Measurements from ENCODE around the gene CFAP46.

The CFAP46 gene

DNA sequence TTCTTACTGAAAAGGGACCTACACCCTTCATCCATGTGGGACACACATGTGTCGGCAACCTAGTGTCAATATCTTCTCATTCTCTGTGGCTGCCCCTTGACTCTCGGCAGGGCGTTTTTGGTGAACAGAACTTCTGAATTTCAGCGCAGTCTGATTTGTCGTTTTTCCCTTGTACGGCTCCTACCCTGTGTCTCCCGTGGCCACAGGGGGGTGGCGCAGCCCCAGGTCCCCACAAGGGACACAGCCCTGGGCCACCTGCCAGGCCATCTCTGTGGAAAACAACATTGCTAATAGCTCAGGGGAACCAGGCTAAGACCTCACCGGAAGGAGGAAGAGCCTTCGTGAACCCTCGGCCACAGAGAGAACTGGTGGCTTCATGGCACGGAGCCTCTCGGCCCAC lies 103.3 kb downstream of the CFAP46 start:
- H3K4me3 ChIP-seq = no peak overlapping the region
- in situ Hi-C loops (cut with MboI; ENCODE audit: low sequenced_read_pairs) = no loop called here
- no peak for DNase-seq (ENCODE audit: low spot score in 2 of 2)
- H3K27me3 ChIP-seq (ENCODE audit: low read depth) = peaks cover 4% of the 10 kb centered on the region; the same call in 1 of the 2 replicates
- H3K9me3 ChIP-seq = peaks cover 7% of the 10 kb centered on the region; the same call in 1 of the 2 replicates
- no peaks in the 10 kb centered on the region for H3K36me3 ChIP-seq (replicated peaks)
- no peaks in the 10 kb centered on the region for H3K4me1 ChIP-seq

- Histone ChIP-seq H3K4me3 (no peak overlapping the region), H3K36me3 (replicated peaks) (no peaks in the 10 kb centered on the region), H3K9me3 (peaks cover 7% of the 10 kb centered on the region; the same call in 1 of the 2 replicates), H3K4me1 (no peaks in the 10 kb centered on the region), H3K27me3 (ENCODE audit: low read depth) (peaks cover 4% of the 10 kb centered on the region; the same call in 1 of the 2 replicates)
- no peak for DNase-seq (ENCODE audit: low spot score in 2 of 2)
- in situ Hi-C loops (cut with MboI; ENCODE audit: low sequenced_read_pairs) = no loop called here
These were observed 103.9 kb downstream of the CFAP46 start for GRCh38 chr10:132838346-132838970.

GRCh38 chr10:132837905-132838304 lies 104.5 kb downstream of the CFAP46 start:
- no peak overlapping the region for H3K4me3 ChIP-seq
- peaks cover 7% of the 10 kb centered on the region; the same call in 1 of the 2 replicates for H3K9me3 ChIP-seq
- in situ Hi-C loops (cut with MboI; ENCODE audit: low sequenced_read_pairs) = no loop called here
- no peaks in the 10 kb centered on the region for H3K4me1 ChIP-seq
- no peak for DNase-seq (ENCODE audit: low spot score in 2 of 2)
- H3K36me3 ChIP-seq (replicated peaks) = no peaks in the 10 kb centered on the region
- H3K27me3 ChIP-seq (ENCODE audit: low read depth) = peaks cover 4% of the 10 kb centered on the region; the same call in 1 of the 2 replicates

DNA sequence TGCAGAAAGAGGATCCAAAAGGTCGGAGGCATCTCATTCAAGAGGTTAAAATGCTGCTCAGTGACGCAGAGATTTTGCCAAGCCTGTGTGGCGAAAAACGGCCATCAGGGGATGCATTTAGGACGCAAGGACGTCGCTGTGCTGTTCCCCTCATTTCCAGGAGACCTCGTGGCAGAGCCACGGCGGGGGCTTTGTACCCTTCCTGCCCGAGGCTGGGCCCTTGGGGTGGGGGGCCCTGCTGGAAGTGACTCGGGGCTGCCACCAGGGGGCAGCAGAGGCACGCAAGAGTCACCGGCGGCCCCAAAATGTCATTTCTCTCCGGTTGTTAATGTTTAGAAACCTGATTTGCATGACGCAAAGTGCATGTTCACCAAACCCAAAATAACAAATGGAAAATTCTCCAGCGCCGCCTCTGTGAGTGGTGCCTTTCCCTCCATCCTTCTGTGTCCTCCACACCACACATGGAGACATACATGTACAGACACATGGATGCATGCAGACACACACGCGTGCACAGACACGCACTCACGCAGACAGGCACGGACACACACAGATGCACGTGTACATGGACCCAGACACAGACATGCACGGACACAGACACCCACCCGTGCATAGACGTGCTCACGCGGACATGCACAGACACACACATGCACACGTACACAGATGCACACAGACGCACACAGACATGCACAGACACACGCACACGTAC lies 105.4 kb downstream of the CFAP46 start:
- Histone ChIP-seq H3K4me1 (no peaks in the 10 kb centered on the region), H3K36me3 (replicated peaks) (no peaks in the 10 kb centered on the region)

GRCh38 chr10:132836248-132836831 lies 106.0 kb downstream of the CFAP46 start:
- Histone ChIP-seq H3K36me3 (replicated peaks) (no peaks in the 10 kb centered on the region), H3K9me3 (no peaks in the 10 kb centered on the region), H3K27me3 (ENCODE audit: low read depth) (peaks cover 7% of the 10 kb centered on the region), H3K4me3 (no peak overlapping the region), H3K4me1 (no peaks in the 10 kb centered on the region)
- in situ Hi-C loops (cut with MboI; ENCODE audit: low sequenced_read_pairs) = no loop called here
- DNase-seq (ENCODE audit: low spot score in 2 of 2) = no peak

More for the DNA sequence above, 105.4 kb downstream of the CFAP46 start:
- H3K4me3 ChIP-seq = no peak overlapping the region
- in situ Hi-C loops (cut with MboI; ENCODE audit: low sequenced_read_pairs) = no loop called here
- H3K27me3 ChIP-seq (ENCODE audit: low read depth) = peaks cover 4% of the 10 kb centered on the region
- 0 out of 2 replicates have a peak, but pooled peaks cover under 1% of the 10 kb centered on the region for H3K9me3 ChIP-seq
- DNase-seq (ENCODE audit: low spot score in 2 of 2) = peak; percentile 19 to 61

DNA sequence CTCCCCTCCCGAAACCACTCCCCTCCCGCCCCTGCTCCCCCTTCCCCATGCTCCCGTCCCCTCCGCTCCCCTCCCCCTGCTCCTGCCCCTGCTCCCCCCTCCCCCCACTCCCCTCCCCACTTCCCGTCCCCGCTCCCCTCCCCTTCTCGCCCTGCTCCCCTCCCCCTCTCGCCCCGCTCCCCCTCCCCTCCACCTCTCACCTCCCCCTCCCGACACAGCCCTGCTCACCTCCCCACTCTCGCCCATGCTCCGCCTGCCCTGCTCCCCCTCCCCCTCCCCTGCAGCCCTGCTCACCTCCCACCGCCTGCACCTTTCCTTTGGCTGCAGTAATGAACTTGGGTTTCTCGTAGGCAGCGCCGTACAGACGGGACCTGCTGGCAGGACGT lies 106.5 kb downstream of the CFAP46 start:
- Histone ChIP-seq H3K36me3 (replicated peaks) (no peaks in the 10 kb centered on the region), H3K4me1 (no peaks in the 10 kb centered on the region), H3K4me3 (no peak overlapping the region), H3K27me3 (ENCODE audit: low read depth) (peaks cover 12% of the 10 kb centered on the region), H3K9me3 (no peaks in the 10 kb centered on the region)
- no peak for DNase-seq (ENCODE audit: low spot score in 2 of 2)
- in situ Hi-C loops (cut with MboI; ENCODE audit: low sequenced_read_pairs) = no loop called here

DNA sequence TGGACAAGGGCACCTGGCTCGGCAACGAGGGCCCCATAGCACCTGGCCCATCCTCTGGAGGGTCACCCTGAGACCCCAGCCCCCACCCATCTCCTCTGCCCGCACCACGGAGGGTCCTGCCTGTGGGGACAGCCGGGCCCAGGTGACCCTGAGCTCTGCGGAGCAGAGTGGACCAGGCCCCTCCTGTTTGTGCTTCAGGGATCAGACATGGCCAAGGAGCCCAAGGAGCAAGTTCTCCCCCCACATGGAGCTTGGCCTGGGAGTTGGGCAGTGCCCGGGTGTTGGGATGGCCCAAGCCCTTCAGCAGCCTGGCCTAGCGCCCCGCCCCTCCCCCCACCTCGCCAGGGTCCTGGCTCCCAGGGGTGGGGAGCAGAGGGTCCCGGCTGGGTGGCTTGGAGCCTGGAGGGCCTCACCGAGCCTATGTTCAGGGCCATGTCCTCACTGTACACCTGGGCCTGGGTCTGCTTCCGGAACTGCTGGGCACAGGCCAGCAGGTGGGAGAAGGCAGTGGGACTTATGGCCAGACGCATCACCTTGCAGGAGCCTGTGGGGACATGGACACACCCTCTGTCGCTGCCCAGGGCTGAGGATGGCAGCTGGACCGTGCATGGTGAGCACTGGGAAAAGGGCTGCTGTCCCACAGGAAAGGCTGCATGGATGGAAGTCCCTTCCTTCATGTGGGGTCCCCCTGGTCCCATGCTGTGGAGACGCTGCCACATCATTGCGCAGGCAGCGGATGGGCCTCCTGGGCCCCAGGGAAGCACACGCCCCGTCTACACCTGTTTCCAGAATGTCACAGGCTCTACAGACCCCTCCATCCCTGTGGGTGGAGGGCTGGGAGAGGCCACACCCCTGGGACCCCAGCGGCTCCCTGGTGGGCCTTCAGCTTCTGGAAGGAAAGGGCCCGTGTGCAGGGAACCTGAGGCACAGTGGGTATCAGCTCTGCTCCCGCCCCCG lies 107.2 kb downstream of the CFAP46 start:
- no peaks in the 10 kb centered on the region for H3K36me3 ChIP-seq (replicated peaks)
- no peaks in the 10 kb centered on the region for H3K4me1 ChIP-seq
- no peak overlapping the region for H3K4me3 ChIP-seq
- DNase-seq (ENCODE audit: low spot score in 2 of 2) = no peak
- in situ Hi-C loops (cut with MboI; ENCODE audit: low sequenced_read_pairs) = no loop called here
- H3K9me3 ChIP-seq = no peaks in the 10 kb centered on the region
- H3K27me3 ChIP-seq (ENCODE audit: low read depth) = peaks cover 17% of the 10 kb centered on the region

GRCh38 chr10:132834311-132834761 lies 108.0 kb downstream of the CFAP46 start:
- in situ Hi-C loops (cut with MboI; ENCODE audit: low sequenced_read_pairs) = no loop called here

GRCh38 chr10:132833421-132834111 lies 108.8 kb downstream of the CFAP46 start:
- no peak overlapping the region for H3K4me3 ChIP-seq
- H3K9me3 ChIP-seq = no peaks in the 10 kb centered on the region
- DNase-seq (ENCODE audit: low spot score in 2 of 2) = no peak
- no peaks in the 10 kb centered on the region for H3K36me3 ChIP-seq (replicated peaks)
- in situ Hi-C loops (cut with MboI; ENCODE audit: low sequenced_read_pairs) = no loop called here
- no peaks in the 10 kb centered on the region for H3K4me1 ChIP-seq
- peaks cover 13% of the 10 kb centered on the region for H3K27me3 ChIP-seq (ENCODE audit: low read depth)

More at GRCh38 chr10:132834311-132834761, 108.0 kb downstream of the CFAP46 start:
- H3K36me3 ChIP-seq (replicated peaks) = no peaks in the 10 kb centered on the region
- no peak overlapping the region for H3K4me3 ChIP-seq
- peaks cover 13% of the 10 kb centered on the region for H3K27me3 ChIP-seq (ENCODE audit: low read depth)
- no peaks in the 10 kb centered on the region for H3K9me3 ChIP-seq
- no peak for DNase-seq (ENCODE audit: low spot score in 2 of 2)
- no peaks in the 10 kb centered on the region for H3K4me1 ChIP-seq

- DNase-seq (ENCODE audit: low spot score in 2 of 2) = no peak
- Histone ChIP-seq H3K36me3 (replicated peaks) (no peaks in the 10 kb centered on the region), H3K4me3 (no peak overlapping the region), H3K4me1 (no peaks in the 10 kb centered on the region), H3K9me3 (no peaks in the 10 kb centered on the region), H3K27me3 (ENCODE audit: low read depth) (peaks cover 13% of the 10 kb centered on the region)
- in situ Hi-C loops (cut with MboI; ENCODE audit: low sequenced_read_pairs) = no loop called here
These were observed 110.0 kb downstream of the CFAP46 start for GRCh38 chr10:132832186-132832969.

- Histone ChIP-seq H3K9me3 (no peaks in the 10 kb centered on the region), H3K4me3 (no peak overlapping the region), H3K36me3 (replicated peaks) (no peaks in the 10 kb centered on the region), H3K27me3 (ENCODE audit: low read depth) (peaks cover 13% of the 10 kb centered on the region), H3K4me1 (no peaks in the 10 kb centered on the region)
- in situ Hi-C loops (cut with MboI; ENCODE audit: low sequenced_read_pairs) = no loop called here
- no peak for DNase-seq (ENCODE audit: low spot score in 2 of 2)
These were observed 113.0 kb downstream of the CFAP46 start for GRCh38 chr10:132829403-132829802.

DNA sequence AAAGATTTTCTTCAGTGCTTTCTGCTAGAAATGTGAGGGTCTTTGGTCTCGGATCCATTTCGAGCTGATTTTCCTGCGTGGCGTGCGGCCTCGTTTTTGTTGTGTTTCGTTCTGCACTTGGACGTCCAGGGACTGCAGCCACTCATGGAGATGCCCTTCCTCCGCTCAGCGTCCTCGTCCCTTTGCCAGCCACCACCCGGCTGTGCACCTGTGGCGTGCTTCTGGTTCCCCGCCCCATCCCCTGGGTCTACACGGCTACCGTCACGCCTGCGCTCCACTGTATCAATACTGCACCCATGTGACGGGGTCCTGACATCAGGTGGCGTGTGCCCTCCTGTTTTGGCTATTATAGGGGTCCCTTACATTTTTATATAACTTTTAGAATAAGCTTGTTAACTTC lies 113.7 kb downstream of the CFAP46 start:
- in situ Hi-C loops (cut with MboI; ENCODE audit: low sequenced_read_pairs) = no loop called here
- Histone ChIP-seq H3K36me3 (replicated peaks) (no peaks in the 10 kb centered on the region), H3K4me1 (no peaks in the 10 kb centered on the region), H3K9me3 (no peaks in the 10 kb centered on the region), H3K27me3 (ENCODE audit: low read depth) (peaks cover 13% of the 10 kb centered on the region), H3K4me3 (no peak overlapping the region)
- no peak for DNase-seq (ENCODE audit: low spot score in 2 of 2)
